Urothelium cell line (cell line): ENCODE data around the gene ZHX3.

Experiments used
- DNase-seq: peaks from one replicate; pipeline ENCODE4 v3.0.0; 2011; ENCODE audit warnings: low spot score, mixed read lengths
- FAIRE-seq: peaks from 2 replicates; lab custom pipeline; 2011; peaks lifted over from hg19 to GRCh38; lab: Jason Lieb, UNC

The ZHX3 gene

DNA sequence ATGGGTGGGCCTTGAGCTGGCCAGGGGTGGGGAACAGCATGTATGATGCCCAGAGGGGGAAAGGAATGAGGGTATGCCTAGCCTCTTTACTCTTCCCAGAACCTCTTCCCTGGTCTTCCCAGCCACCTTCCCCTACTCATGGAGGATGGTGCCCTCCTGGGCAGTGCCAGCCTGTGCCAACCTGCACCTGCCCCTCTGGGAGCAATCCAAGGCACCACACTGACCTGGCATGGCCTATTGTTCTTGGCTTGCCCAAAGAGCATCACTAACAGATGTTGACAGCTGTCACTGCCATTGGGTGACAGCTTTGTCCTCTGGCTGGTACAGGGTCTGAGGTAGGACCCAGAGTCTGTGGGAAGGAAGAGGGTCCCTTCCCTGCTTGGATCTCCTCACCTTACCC, 36.0 kb upstream of the ZHX3 start:
- no peak for FAIRE-seq
- no peak for DNase-seq

DNA sequence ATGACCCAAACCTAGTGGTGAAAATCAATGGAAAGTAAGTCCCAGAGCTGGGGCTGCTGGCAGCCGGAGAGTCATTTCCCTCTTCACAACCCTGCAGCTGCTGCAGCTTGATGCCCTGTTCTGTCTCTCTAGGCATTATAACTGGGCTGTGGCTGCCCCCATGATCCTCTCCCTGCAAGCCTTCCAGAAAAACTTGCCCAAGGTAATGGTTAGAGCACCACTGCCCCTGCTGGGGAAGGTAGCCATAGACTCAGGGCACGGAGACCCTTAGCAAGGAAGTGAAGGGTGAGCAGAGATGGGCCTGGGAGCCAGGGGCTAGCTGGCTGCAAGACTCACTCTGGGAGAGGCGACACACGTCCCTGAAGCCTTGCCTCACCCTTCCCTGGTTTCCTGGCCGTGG, 35.1 kb upstream of the ZHX3 start:
- FAIRE-seq (no peak), DNase-seq (no peak)

- FAIRE-seq: no peak
- no peak for DNase-seq
Measured at GRCh38 chr20:41352106-41352505, 34.6 kb upstream of the ZHX3 start.

DNA sequence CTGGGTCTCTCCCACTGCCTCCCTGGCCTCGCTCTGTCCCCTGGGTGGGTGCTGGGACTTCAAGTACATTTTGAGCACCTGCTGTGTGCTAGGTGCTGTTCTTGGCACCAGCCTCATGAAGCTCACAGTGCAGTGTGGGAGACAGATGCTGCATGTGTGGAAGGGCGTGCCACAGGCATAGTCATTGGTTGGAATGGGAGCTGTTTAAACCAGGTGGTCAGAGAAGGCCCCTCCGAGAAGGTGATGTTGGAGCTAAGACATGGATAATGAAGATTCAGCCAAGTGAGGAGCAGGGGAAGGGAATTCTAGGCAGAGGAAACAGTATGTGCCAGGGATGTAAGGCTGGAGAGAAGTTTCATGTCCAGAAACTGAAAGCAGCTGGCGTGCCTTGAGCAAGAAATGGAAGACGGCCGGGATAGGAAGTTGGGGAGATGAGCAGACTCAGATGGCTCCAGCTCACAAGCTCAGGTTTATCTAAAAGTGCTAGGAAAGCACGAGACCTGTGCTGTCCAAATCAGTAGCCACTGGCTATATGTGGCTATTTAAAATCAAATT, 33.0 kb upstream of the ZHX3 start:
- FAIRE-seq (no peak), DNase-seq (no peak)

DNA sequence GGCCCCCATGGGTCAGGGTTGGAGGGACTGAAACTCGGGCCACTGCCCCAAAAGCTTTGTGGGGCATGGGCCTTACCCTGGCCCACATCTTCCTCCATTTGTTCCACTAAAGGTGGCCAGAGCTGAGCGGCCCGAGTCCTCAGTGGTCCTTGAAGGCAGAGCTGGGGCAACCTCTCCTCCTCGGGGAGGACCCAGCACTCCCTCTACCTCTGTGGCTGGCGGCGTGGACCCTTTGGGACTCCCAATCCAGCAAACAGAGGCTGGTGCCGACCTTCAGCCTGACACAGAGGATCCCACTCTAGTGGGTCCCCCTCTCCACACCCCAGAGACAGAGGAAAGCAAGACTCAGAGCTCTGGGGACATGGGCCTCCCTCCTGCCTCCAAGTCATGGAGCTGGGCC, 32.4 kb upstream of the ZHX3 start:
- DNase-seq (no peak), FAIRE-seq (no peak)

GRCh38 chr20:41349266-41349665, 31.7 kb upstream of the ZHX3 start:
- DNase-seq (no peak), FAIRE-seq (no peak)

DNA sequence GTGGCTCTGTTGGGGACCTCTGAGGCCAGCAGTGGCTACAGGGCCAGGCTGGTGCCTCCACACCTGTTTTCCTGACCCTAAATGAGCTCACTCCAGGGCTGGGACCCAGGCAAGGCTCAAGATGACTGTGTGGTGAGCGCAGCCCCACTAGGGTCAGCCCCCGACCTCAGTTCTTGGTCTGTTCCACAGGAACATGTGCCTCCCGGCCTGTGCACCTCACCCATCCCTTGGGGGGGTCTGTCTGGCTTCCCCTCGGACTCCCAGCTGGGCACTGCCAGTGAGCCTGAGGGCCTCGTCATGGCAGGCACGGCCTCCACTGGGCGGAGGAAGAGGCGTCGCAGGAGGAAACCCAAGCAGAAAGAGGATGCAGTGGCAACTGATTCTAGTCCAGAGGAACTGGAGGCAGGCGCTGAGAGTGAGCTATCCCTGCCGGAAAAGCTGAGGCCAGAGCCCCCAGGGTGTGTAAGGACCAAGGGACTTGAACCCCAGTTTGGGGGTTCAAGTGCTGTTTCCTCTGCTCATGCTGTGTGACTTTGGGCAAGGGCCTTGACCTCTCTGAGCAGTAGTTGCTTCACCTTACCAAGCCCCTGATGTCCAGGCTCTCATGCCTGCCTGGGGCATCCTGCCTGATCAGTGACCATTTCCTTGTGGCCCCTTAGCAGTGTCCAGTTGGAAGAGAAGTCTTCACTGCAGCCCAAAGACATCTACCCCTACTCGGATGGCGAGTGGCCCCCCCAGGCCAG, 31.1 kb upstream of the ZHX3 start:
- FAIRE-seq (no peak), DNase-seq (no peak)

DNA sequence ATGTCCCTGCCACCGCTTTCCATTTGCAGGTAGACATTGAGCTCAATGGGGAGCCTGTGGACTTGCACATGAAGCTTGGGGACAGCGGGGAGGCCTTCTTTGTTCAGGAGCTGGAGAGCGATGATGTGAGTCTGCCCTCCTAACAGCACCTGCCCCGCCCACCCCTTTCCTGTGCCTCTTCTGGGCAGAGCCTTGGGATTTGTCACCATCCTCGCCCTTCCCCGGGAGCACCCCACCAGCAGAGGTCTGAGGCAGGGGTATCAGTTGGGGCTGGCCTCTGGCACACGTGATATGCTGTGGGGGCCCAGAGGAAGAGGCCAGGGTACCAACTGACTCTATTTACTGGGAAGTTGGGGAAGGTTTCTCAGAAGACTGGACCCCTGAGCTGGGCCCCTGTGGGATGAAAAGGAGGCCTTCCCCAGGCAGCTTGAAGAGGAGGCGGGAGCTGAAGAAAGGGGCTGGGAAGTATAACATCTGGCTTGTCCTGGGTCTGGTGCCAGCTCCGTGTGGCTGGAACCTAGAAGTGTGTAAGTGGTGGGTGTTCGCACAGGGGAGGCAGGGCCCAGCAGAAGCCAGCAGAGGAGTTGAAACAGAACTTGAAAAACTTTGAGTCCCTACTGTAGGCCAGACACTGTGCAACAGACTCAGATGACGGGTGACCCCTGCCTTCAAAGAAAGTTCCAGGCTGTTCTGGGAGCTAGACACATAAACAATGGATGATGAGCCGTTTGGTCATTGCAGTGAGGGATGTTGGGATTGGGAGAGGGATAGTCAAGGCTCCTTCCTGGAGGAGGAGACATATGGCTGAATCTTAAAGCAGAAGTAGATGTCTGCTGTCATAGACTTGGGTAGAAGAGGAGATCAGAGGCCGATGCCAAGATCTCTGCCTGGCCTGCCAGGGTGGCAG, 30.2 kb upstream of the ZHX3 start:
- DNase-seq (no peak), FAIRE-seq (no peak)

DNA sequence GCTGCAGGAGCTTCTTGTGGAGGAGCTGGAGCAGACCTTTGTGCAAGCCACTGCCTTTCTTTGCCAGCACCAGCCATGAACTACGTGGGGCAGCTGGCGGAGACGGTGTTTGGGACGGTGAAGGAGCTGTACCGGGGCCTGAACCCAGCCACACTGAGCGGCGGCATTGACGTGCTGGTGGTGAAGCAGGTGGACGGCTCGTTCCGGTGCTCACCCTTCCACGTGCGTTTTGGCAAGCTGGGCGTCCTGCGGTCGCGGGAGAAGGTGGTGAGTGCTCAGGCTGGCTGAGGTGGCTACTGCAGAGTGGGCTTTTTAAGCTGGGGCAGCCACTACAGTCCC, 28.2 kb upstream of the ZHX3 start:
- FAIRE-seq (no peak), DNase-seq (no peak)

DNA sequence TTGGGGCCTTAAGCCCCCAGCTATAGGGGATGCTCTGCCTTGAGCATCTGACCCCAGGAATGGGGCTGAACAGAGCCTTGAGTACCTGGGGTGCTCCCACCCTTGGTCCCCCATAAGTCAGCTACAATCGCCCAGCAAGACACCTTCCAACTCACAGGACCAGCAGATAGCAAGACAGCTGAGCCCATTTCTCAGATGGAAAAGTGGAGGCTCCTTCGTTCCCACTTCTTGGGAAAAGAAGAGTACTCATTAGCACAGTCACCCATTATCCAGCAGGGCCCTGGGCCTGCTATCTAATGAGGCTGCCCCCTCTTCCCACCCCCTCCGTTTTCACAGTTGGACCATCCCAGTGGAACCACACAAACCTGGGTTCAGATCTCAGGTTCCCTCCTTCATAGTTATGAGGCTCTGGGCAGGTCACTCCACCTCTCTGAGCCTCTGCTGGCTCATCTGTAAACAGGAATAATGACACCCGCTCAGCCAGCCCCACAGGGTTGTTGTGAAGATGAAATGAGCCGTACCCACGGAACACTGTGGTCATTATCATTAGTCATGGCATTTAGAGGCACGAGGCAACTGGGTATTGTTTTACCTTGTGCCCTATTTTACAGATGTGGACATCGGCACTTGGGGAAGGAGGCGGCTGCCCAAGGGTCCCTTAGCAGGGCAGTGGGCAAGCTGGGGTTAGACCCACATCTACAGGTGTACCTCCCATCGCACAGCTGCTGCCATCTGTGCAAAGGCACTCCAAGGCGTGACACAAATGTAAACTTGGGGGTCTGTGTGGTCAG, 27.6 kb upstream of the ZHX3 start:
- FAIRE-seq (no peak), DNase-seq (no peak)

DNA sequence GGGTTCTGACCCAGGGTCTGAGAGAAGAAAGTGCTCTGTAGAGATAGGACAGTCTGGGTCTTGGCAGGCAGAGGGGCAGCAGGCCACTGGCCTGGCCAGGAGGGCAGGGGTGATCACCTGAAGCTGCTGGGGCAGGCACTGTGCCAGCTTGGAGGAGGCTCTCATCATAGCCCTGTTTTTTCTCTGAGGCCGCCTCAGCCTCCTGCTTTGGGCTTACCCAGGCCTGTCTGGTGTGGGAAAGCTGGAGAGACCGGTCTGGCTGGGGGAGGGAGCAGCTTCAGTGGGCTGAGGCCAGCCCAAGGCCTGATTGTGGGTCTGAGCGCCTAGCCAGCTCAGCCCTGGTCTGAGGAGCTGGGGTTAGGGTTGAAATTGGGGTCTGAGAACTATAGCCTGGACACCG, 26.9 kb upstream of the ZHX3 start:
- FAIRE-seq: no peak
- DNase-seq: no peak

GRCh38 chr20:41342474-41343464, 25.2 kb upstream of the ZHX3 start:
- DNase-seq (no peak), FAIRE-seq (no peak)

- no peak for FAIRE-seq
- DNase-seq: peak; percentile 95
Measured at GRCh38 chr20:41340327-41341055, 23.0 kb upstream of the ZHX3 start, which contains the start of gene LPIN3. LPIN3 (plus strand) TSS chr20:41340821; CDS start chr20:41345804, 4,983 bp downstream.

DNA sequence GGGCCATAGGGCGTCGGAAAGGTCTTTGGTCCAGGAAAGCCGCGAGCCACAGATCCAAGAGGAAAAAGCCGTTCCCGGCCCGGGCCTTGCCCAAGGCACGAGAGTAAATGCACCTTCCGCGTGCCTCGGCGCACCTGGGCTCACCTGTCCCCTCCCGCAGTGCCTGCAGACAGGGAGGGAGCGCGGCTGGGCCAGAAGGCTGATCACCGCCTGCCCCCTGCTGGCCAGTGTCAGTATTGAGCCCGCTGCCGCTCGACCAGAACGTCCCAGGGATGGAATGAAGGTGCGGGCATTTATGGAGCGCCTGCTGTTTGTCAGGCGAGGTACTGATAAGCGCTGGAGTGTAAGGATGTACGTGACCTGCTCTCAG, 22.4 kb upstream of the ZHX3 start:
- peak; percentile 90 for DNase-seq
- FAIRE-seq: peak; percentile 35

DNA sequence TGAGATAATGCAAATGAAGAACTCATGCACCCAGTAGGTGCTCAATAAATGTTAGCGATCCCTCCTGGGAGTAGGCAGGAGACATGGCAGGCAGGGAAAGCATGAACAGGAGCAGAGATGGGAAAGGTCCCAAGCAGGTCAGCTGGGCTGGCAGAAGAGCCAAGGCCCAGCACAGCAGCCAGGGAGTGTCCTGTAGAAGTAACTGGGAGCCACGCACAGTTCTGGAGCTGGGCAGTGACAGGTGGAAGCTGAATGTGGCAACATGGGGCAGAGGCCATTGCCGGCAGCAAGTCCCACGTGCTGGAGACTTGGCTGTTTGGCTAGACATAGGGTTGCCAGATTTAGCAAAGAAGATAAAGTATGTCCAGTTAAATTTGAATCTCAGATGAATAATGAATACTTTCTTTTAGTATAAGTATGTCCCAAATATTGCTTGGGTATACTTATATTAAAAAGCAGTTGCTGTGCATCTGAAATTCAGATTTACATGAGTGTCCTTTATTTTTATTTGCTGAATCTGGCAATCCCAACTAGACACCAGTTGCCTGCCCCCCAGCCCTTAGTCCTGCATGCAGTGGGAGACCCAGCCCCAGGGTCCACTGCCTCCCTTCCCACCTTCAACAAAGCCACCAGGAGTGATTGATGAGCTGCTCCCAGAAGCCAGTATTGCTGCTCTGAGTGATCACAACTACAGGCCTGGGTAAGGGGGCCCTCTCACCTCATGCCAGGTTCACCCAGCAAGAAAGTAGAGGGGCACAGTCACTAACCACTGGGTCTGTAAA, 19.4 kb upstream of the ZHX3 start:
- no peak for DNase-seq
- no peak for FAIRE-seq

DNA sequence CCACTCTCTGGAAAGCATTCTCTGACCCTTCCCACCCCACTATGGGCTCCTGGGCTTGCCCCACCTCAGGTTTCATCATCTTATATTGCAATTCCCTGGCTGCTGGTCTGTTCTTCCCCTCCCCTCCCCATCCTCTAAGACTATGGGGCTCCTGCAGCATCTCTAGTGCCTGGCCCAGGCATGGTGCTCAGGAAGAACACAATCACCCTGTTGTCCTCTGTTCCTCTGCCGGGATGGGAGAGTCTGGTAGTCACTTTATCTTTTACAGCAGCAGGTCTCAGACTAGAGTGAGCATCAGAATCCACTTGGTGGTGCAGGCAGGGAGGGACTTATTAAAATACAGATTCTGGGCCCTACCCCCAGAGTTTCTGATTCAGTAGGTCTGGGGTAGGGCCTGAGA, 18.1 kb upstream of the ZHX3 start:
- DNase-seq: no peak
- no peak for FAIRE-seq

- DNase-seq (no peak), FAIRE-seq (no peak)
Measured at GRCh38 chr20:41334443-41335421, 17.2 kb upstream of the ZHX3 start.
